Right lobe of liver (tissue), 4 donors: ENCODE results near the gene EPN3.

Experiments
- CTCF ChIP-seq, 4 donors: fragments of 200-600 bp in 3 of 4; fragments of 450-650 bp in 1 of 4; IDR thresholded peaks; one replicate each; pipeline versions ENCODE4 v1.5.1 to v1.8.0; 2016 to 2022; ENCODE audit warnings: antibody characterized with exemption in 4 of 4, mild to moderate bottlenecking in 2 of 4
- POLR2A ChIP-seq: fragments of 450-650 bp; IDR thresholded peaks from one replicate; pipeline ENCODE4 v1.6.1; 2017; ENCODE audit warnings: antibody characterized with exemption, mild to moderate bottlenecking
- donor health status: DM: no; HTN: no; CAD: no.
- donor health status: DM: no; HTN: no; CAD: no.
- donor health status: DM: no; HTN: yes; CAD: no.

DNA sequence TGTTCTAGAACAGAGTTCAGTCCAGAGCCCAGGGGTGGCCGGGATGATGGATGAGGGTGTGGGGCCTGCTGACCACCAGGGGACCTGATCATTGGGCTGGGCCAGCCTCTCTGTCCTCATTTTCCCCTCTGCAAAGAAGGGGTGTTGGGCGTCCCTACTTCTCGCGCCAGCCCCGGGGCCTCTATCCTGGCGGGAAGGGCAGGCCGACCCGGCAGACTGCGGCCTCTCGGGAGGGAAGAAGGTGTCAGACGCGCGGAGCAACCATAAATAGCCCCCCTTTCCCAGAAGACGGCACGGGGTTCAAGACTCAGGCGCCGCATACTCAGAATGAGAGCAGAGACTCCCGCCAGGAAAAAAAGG is 26.0 kb downstream of the EPN3 start:
- TF ChIP-seq CTCF (IDR thresholded peaks at IDR 0.05) (no peak), POLR2A (no peak)
